ENCODE data around the gene ARID2. TPM values are rescaled to one million over a fixed set of nuclear protein-coding genes. Genes with fewer than 3 reads are reported as not detected.

Gene ARID2
- total RNA-seq, 1 experiment from 2014 or later: 21.9 TPM

- no peaks in the 10 kb centered on the region for H3K27me3 Mint-ChIP-seq (ENCODE audit: insufficient read depth, unreplicated experiment)
- CTCF ChIA-PET: no interaction called here
- no peak overlapping the region for H3K27ac Mint-ChIP-seq (ENCODE audit: low read depth, unreplicated experiment)
- no peak for DNase-seq (ENCODE audit: unreplicated experiment)
- POLR2A ChIA-PET: no interaction called here
- intact Hi-C loops (cut with micrococcal nuclease): no loop called here
- BruUV-seq (replicated peaks): no TSS peak
- peaks cover 54% of the 10 kb centered on the region for H3K36me3 Mint-ChIP-seq (ENCODE audit: insufficient read depth, unreplicated experiment)
- no peaks in the 10 kb centered on the region for H3K4me1 Mint-ChIP-seq (ENCODE audit: insufficient read depth, unreplicated experiment)
- H3K9me3 Mint-ChIP-seq (ENCODE audit: unreplicated experiment): no peaks in the 10 kb centered on the region
- TF ChIP-seq CTCF (IDR thresholded peaks at IDR 0.05; ENCODE audit: unreplicated experiment): no peak
- H3K4me3 Mint-ChIP-seq (ENCODE audit: unreplicated experiment): no peak overlapping the region
Observed at GRCh38 chr12:45849289-45849688, 119.8 kb downstream of the ARID2 start.

GRCh38 chr12:45850302-45850701, 120.8 kb downstream of the ARID2 start:
- ChIA-PET CTCF (no interaction called here), POLR2A (no interaction called here)
- DNase-seq (ENCODE audit: unreplicated experiment): no peak
- intact Hi-C loops (cut with micrococcal nuclease): no loop called here
- no peak for TF ChIP-seq CTCF (IDR thresholded peaks at IDR 0.05; ENCODE audit: unreplicated experiment)
- no peak overlapping the region for H3K4me3 Mint-ChIP-seq (ENCODE audit: unreplicated experiment)
- no peaks in the 10 kb centered on the region for H3K27me3 Mint-ChIP-seq (ENCODE audit: insufficient read depth, unreplicated experiment)
- H3K36me3 Mint-ChIP-seq (ENCODE audit: insufficient read depth, unreplicated experiment): peaks cover 46% of the 10 kb centered on the region
- no peaks in the 10 kb centered on the region for H3K4me1 Mint-ChIP-seq (ENCODE audit: insufficient read depth, unreplicated experiment)
- BruUV-seq (replicated peaks): no TSS peak
- no peak overlapping the region for H3K27ac Mint-ChIP-seq (ENCODE audit: low read depth, unreplicated experiment)
- no peaks in the 10 kb centered on the region for H3K9me3 Mint-ChIP-seq (ENCODE audit: unreplicated experiment)

DNA sequence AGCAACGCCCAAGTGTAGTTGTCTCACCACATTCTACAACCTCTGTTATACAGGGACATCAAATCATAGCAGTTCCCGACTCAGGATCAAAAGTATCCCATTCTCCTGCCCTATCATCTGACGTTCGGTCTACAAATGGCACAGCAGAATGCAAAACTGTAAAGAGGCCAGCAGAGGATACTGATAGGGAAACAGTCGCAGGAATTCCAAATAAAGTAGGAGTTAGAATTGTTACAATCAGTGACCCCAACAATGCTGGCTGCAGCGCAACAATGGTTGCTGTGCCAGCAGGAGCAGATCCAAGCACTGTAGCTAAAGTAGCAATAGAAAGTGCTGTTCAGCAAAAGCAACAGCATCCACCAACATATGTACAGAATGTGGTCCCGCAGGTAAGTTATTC, 123.0 kb downstream of the ARID2 start:
- intact Hi-C loops (cut with micrococcal nuclease): no loop called here
- H3K4me1 Mint-ChIP-seq (ENCODE audit: insufficient read depth, unreplicated experiment): no peaks in the 10 kb centered on the region
- no peaks in the 10 kb centered on the region for H3K9me3 Mint-ChIP-seq (ENCODE audit: unreplicated experiment)
- ChIA-PET CTCF (no interaction called here), POLR2A (no interaction called here)
- BruUV-seq (replicated peaks): no TSS peak
- DNase-seq (ENCODE audit: unreplicated experiment): no peak
- no peak overlapping the region for H3K27ac Mint-ChIP-seq (ENCODE audit: low read depth, unreplicated experiment)
- no peak overlapping the region for H3K4me3 Mint-ChIP-seq (ENCODE audit: unreplicated experiment)
- no peak for TF ChIP-seq CTCF (IDR thresholded peaks at IDR 0.05; ENCODE audit: unreplicated experiment)
- H3K36me3 Mint-ChIP-seq (ENCODE audit: insufficient read depth, unreplicated experiment): peaks cover 44% of the 10 kb centered on the region
- no peaks in the 10 kb centered on the region for H3K27me3 Mint-ChIP-seq (ENCODE audit: insufficient read depth, unreplicated experiment)

- H3K9me3 Mint-ChIP-seq (ENCODE audit: unreplicated experiment): no peaks in the 10 kb centered on the region
- TF ChIP-seq CTCF (IDR thresholded peaks at IDR 0.05; ENCODE audit: unreplicated experiment): no peak
- H3K27me3 Mint-ChIP-seq (ENCODE audit: insufficient read depth, unreplicated experiment): no peaks in the 10 kb centered on the region
- no peak overlapping the region for H3K27ac Mint-ChIP-seq (ENCODE audit: low read depth, unreplicated experiment)
- ChIA-PET CTCF (no interaction called here), POLR2A (no interaction called here)
- no peak for DNase-seq (ENCODE audit: unreplicated experiment)
- intact Hi-C loops (cut with micrococcal nuclease): no loop called here
- no TSS peak for BruUV-seq (replicated peaks)
- H3K36me3 Mint-ChIP-seq (ENCODE audit: insufficient read depth, unreplicated experiment): peaks cover 47% of the 10 kb centered on the region
- H3K4me1 Mint-ChIP-seq (ENCODE audit: insufficient read depth, unreplicated experiment): no peaks in the 10 kb centered on the region
- no peak overlapping the region for H3K4me3 Mint-ChIP-seq (ENCODE audit: unreplicated experiment)
Observed at GRCh38 chr12:45853550-45853949, 124.0 kb downstream of the ARID2 start.

Data from MCF 10A (cell line).